Activated naive CD8-positive, alpha-beta T cell treated with anti-CD3 and anti-CD28 coated beads, Interleukin-2, amount 50 U/mL, for 24 hours (primary cell): ENCODE results near the gene BBOF1.

Experiments
- ATAC-seq: fragments of 150-1000 bp; cut with Tn5 transposase; one replicate; pipeline ENCODE4 v1.10.0; 2021
- DNase-seq: peaks from one replicate; pipeline ENCODE4 v3.0.0; 2021
- H3K27ac Mint-ChIP-seq: one replicate; pipeline ENCODE4 v1.8.0; 2021; ENCODE audit warnings: mild to moderate bottlenecking, mixed read lengths
- H3K27me3 Mint-ChIP-seq: one replicate; pipeline ENCODE4 v1.8.0; 2021; ENCODE audit warnings: mixed read lengths
- H3K36me3 Mint-ChIP-seq: one replicate; pipeline ENCODE4 v1.8.0; 2021; ENCODE audit warnings: low read depth, mixed read lengths
- H3K4me1 Mint-ChIP-seq: one replicate; pipeline ENCODE4 v1.8.0; 2021; ENCODE audit warnings: mixed read lengths
- H3K4me3 Mint-ChIP-seq: one replicate; pipeline ENCODE4 v1.8.0; 2021; ENCODE audit warnings: mild to moderate bottlenecking, moderate library complexity, mixed read lengths
- H3K9me3 Mint-ChIP-seq: one replicate; pipeline ENCODE4 v1.8.0; 2021; ENCODE audit warnings: mixed read lengths

Gene BBOF1

GRCh38 chr14:74008843-74009499 is 10.2 kb upstream of the BBOF1 start:
- Mint-ChIP-seq H3K36me3 (peaks cover 11% of the 10 kb centered on the region), H3K27me3 (no peaks in the 10 kb centered on the region), H3K27ac (no peak overlapping the region), H3K4me1 (no peaks in the 10 kb centered on the region), H3K9me3 (no peaks in the 10 kb centered on the region), H3K4me3 (no peak overlapping the region)
- ATAC-seq: no peak
- DNase-seq: no peak

DNA sequence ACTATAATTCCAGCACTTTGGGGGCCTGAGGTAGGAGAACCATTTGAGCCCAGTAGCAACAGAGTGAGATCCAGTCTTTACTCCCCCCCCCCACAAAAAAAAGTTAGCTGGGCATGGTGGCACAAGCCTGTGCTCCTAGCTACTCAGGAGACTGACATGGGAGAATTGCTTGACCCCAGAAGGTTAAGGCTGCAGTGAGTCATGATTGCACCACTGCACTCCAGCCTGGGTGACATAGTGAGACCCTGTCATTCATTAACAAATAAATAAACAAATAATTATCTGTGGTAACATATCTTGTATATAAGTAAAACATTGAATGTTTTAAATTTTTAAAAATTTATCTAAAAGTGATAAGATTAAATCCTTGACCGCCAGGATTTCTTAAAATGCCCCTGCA is 4.8 kb upstream of the BBOF1 start:
- no peaks in the 10 kb centered on the region for H3K27me3 Mint-ChIP-seq
- H3K27ac Mint-ChIP-seq: no peak overlapping the region
- H3K4me3 Mint-ChIP-seq: no peak overlapping the region
- no peaks in the 10 kb centered on the region for H3K9me3 Mint-ChIP-seq
- DNase-seq: no peak
- H3K4me1 Mint-ChIP-seq: peaks cover 9% of the 10 kb centered on the region
- ATAC-seq: no peak
- peaks cover 12% of the 10 kb centered on the region for H3K36me3 Mint-ChIP-seq

DNA sequence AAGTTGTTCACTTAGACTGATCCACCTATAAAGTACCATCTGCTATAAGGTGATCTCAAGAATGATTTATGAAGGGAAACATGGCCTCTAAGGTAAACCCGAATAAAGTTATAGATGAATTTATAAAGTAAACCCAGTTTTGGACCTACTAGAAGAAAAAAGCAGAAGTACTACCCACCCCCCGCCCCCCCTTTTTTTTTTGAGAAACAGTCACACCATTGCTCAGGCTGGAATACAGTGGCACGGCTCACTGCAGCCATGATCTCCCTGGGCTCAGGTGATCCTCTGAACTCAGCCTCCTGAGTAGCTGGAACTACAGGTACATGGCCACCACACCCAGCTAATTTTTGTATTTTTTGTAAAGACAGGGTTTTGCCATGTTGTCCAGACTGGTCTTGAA is 4.0 kb upstream of the BBOF1 start:
- ATAC-seq: no peak
- Mint-ChIP-seq H3K4me3 (no peak overlapping the region), H3K27me3 (no peaks in the 10 kb centered on the region)

DNA sequence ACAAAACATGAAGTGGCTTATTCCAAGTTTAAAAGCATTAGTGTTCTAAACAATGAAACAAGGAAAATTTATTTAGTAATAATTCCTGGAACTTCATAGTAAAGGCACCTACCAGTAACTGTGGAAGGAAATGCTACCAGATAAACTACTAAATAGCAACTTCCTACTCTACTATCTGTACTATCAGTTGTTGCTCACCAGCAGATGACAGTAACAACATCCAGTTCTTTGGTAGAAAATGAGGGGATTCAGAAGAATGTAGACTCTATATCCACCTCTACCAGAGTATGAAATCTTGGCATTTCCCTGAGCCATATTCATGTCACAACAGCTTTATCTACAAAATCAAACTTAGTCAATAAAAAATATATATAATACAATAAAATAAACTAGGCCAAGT is 3.2 kb upstream of the BBOF1 start:
- ATAC-seq (no peak), DNase-seq (no peak)
- Mint-ChIP-seq H3K27ac (no peak overlapping the region), H3K27me3 (no peaks in the 10 kb centered on the region), H3K9me3 (no peaks in the 10 kb centered on the region), H3K36me3 (peaks cover 8% of the 10 kb centered on the region), H3K4me3 (no peak overlapping the region), H3K4me1 (peaks cover 18% of the 10 kb centered on the region)

More for the DNA sequence above, 4.0 kb upstream of the BBOF1 start:
- H3K27ac Mint-ChIP-seq: no peak overlapping the region
- H3K9me3 Mint-ChIP-seq: no peaks in the 10 kb centered on the region
- peaks cover 9% of the 10 kb centered on the region for H3K36me3 Mint-ChIP-seq
- peaks cover 18% of the 10 kb centered on the region for H3K4me1 Mint-ChIP-seq
- no peak for DNase-seq

DNA sequence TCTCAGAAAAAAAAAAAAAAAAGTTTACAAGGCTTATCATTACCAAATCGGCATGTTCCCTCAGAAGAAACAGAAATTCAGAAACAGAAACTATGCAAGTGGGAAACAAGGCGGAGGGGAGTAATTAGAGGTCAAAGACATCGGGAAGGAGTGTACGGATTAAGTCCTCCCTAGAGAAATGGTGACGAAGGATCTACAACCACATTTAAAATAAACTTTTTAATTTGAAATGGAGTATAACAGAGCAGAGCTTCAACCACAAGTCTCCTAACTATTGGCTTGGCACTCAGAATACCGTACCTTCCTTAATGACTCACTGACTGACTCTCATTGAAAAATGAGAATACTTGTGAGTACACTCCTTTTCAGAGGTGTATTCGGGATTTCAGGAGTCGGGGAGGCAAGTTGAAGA is 969 bp upstream of the BBOF1 start:
- H3K4me3 Mint-ChIP-seq: peak overlapping the region; percentile 92
- peaks cover 8% of the 10 kb centered on the region for H3K36me3 Mint-ChIP-seq
- H3K4me1 Mint-ChIP-seq: peaks cover 18% of the 10 kb centered on the region
- ATAC-seq: peak; percentile 52
- H3K27ac Mint-ChIP-seq: peak overlapping the region; percentile 94
- H3K27me3 Mint-ChIP-seq: no peaks in the 10 kb centered on the region
- no peak for DNase-seq
- H3K9me3 Mint-ChIP-seq: no peaks in the 10 kb centered on the region

GRCh38 chr14:74019408-74020137 is 424 bp downstream of the BBOF1 start:
- ATAC-seq (no peak), DNase-seq (no peak)
- H3K36me3 Mint-ChIP-seq: no peaks in the 10 kb centered on the region
- no peaks in the 10 kb centered on the region for H3K27me3 Mint-ChIP-seq
- H3K4me1 Mint-ChIP-seq: peaks cover 18% of the 10 kb centered on the region
- H3K4me3 Mint-ChIP-seq: peak overlapping the region; percentile 92
- no peaks in the 10 kb centered on the region for H3K9me3 Mint-ChIP-seq
- H3K27ac Mint-ChIP-seq: peak overlapping the region; percentile 76

DNA sequence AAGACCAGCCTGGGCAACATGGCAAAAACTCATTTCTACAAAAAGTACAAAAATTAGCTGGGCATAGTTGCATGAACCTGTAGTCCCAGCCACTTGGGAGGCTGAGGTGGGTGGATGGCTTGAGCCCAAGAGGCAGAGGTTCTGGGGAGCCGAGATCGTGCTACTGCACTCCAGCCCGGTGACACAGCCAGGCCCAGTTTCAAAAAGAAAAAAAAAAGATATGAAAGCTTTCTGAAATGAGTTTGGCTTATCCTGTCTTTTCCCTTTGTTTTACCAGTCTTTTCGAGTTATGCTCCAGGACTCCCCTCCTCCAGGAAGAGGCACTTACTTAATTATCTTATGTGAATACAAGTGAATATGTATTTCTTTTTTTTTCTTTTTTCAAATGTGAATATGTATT is 3.2 kb downstream of the BBOF1 start:
- ATAC-seq: no peak
- H3K9me3 Mint-ChIP-seq: no peaks in the 10 kb centered on the region
- no peak for DNase-seq
- no peak overlapping the region for H3K27ac Mint-ChIP-seq
- H3K27me3 Mint-ChIP-seq: no peaks in the 10 kb centered on the region
- H3K4me1 Mint-ChIP-seq: peaks cover 15% of the 10 kb centered on the region
- H3K4me3 Mint-ChIP-seq: no peak overlapping the region
- H3K36me3 Mint-ChIP-seq: no peaks in the 10 kb centered on the region

- ATAC-seq (no peak), DNase-seq (no peak)
- no peaks in the 10 kb centered on the region for H3K4me1 Mint-ChIP-seq
- H3K36me3 Mint-ChIP-seq: no peaks in the 10 kb centered on the region
- H3K27ac Mint-ChIP-seq: no peak overlapping the region
- H3K4me3 Mint-ChIP-seq: no peak overlapping the region
- no peaks in the 10 kb centered on the region for H3K9me3 Mint-ChIP-seq
- H3K27me3 Mint-ChIP-seq: no peaks in the 10 kb centered on the region
Observed at GRCh38 chr14:74029136-74029535, 10.0 kb downstream of the BBOF1 start.

DNA sequence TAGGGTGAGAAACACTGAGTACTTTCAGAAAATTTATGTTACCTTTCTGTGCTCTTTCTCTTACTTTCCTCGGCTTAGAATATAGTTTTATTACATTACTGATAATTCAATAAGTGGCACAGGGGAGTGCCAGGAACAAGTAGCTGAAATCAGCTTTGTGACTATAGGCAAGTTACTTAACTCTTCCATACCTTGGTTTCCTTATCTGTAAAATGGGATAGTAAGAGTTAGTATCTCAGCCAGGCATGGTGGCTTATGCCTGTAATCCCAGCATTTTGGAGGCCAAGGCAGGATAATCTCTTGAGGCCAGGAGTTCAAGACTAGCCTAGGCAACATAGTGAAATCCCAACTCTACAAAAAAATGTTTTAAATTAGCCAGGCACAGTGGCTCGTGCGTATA is 15.4 kb downstream of the BBOF1 start:
- no peak for ATAC-seq
- Mint-ChIP-seq H3K36me3 (no peaks in the 10 kb centered on the region), H3K4me3 (no peak overlapping the region)

GRCh38 chr14:74035556-74035955 is 16.4 kb downstream of the BBOF1 start:
- H3K9me3 Mint-ChIP-seq: no peaks in the 10 kb centered on the region
- ATAC-seq: no peak
- H3K36me3 Mint-ChIP-seq: no peaks in the 10 kb centered on the region

More for the DNA sequence above, 15.4 kb downstream of the BBOF1 start:
- no peak overlapping the region for H3K27ac Mint-ChIP-seq
- H3K4me1 Mint-ChIP-seq: no peaks in the 10 kb centered on the region
- H3K27me3 Mint-ChIP-seq: no peaks in the 10 kb centered on the region
- H3K9me3 Mint-ChIP-seq: no peaks in the 10 kb centered on the region
- no peak for DNase-seq

DNA sequence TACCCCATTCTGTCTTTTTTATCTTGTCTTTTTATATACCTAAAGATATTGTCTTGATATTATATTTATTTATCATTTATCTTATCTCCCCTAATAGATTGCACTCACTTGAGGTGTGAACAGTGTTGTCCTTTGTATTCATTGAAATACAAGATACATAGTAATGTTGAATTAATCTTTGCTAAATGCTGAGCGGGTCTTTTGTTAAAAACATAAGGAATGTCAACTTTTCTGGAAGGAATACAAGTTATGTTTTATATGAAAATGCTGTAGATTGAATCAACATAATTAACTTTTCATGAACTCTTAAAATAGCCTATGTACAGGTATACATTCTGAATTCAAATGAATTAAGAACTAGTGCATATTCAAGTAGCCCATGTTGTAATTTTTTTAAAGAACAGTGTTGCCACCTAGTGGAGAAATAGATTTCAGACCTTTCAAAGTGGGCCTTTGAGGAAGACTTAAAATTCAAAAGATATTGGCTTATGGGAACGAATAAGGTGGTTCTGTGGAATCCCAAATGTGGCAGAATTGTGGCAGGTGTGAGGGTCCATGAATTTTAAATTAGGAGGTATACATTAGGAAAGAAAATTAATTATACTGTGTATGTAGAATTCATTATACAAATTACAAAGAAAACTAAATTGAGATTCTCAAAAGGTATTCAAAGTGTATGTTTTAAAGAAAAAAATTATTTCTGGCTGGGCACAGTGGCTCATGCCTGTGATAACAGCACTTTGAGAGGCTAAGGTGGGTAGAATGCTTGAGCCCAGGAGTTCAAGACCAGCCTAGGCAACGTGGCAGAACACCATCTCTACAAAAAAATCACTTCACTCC is 19.1 kb downstream of the BBOF1 start:
- H3K27ac Mint-ChIP-seq: no peak overlapping the region
- H3K36me3 Mint-ChIP-seq: no peaks in the 10 kb centered on the region
- ATAC-seq (no peak), DNase-seq (no peak)
- H3K4me3 Mint-ChIP-seq: no peak overlapping the region
- H3K4me1 Mint-ChIP-seq: no peaks in the 10 kb centered on the region
- H3K27me3 Mint-ChIP-seq: no peaks in the 10 kb centered on the region
- no peaks in the 10 kb centered on the region for H3K9me3 Mint-ChIP-seq

More at GRCh38 chr14:74035556-74035955, 16.4 kb downstream of the BBOF1 start:
- Mint-ChIP-seq H3K27ac (no peak overlapping the region), H3K27me3 (no peaks in the 10 kb centered on the region), H3K4me1 (no peaks in the 10 kb centered on the region), H3K4me3 (no peak overlapping the region)
- DNase-seq: no peak

DNA sequence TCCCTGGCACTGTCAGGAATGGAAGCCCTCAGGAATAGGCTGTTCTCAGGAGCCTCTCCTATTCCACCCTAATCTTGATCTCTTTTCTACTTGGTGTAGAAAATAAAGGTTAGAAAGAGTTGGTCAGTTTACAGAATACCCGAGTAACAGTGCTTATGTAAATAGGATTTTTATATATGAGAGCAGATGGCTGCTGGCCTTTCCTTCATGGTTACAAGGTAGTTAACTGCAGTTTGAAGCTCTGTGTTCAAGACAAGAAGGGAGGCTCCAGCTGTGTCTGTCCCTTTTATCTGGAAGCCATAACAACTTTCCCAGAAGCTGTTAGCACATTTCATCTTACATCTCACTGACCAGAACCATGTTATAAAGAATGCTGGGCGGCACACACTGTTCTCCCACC is 23.1 kb downstream of the BBOF1 start:
- Mint-ChIP-seq H3K36me3 (no peaks in the 10 kb centered on the region), H3K27me3 (no peaks in the 10 kb centered on the region), H3K27ac (no peak overlapping the region), H3K4me3 (no peak overlapping the region), H3K9me3 (no peaks in the 10 kb centered on the region), H3K4me1 (no peaks in the 10 kb centered on the region)
- ATAC-seq (no peak), DNase-seq (no peak)

- no peaks in the 10 kb centered on the region for H3K27me3 Mint-ChIP-seq
- no peaks in the 10 kb centered on the region for H3K9me3 Mint-ChIP-seq
- no peaks in the 10 kb centered on the region for H3K4me1 Mint-ChIP-seq
- no peaks in the 10 kb centered on the region for H3K36me3 Mint-ChIP-seq
- no peak overlapping the region for H3K4me3 Mint-ChIP-seq
- no peak overlapping the region for H3K27ac Mint-ChIP-seq
- no peak for ATAC-seq
- no peak for DNase-seq
Observed at GRCh38 chr14:74045522-74045921, 26.4 kb downstream of the BBOF1 start.

DNA sequence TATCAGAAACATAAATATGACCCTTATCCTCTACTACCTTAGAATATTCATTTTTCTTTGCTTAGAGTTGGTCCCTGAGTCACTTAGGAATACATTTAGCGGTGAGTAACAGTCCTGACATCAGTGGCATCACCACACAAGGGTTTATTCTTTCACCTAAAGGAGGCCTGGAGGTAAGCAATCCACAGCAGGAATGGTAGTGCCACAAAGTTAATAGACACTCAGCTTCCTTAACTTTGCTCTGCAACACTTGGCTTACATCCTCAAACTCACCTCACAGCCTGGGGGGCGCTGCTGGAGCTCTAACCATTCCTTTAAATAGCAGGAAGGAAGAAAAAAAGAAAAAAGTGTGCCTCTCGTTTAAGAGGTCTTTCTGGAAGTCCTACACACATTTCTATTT is 29.1 kb downstream of the BBOF1 start:
- no peak overlapping the region for H3K27ac Mint-ChIP-seq
- H3K9me3 Mint-ChIP-seq: no peaks in the 10 kb centered on the region
- no peaks in the 10 kb centered on the region for H3K36me3 Mint-ChIP-seq
- H3K4me3 Mint-ChIP-seq: no peak overlapping the region
- DNase-seq (no peak), ATAC-seq (no peak)
- no peaks in the 10 kb centered on the region for H3K27me3 Mint-ChIP-seq
- no peaks in the 10 kb centered on the region for H3K4me1 Mint-ChIP-seq
